GM19324 (cell line): ENCODE measurements around the gene BUD23.
A peak's percentile ranks its signal among the peaks of the same experiment; 100 is the strongest.
"Not testable (repeated sequence)": the region's sequence is repeated elsewhere in the genome, so short reads cannot be mapped to it uniquely, and the experiment has no call there.

Experiments used
- ATAC-seq: cut with Tn5 transposase; IDR thresholded peaks from one replicate; pipeline ENCODE4 v1.9.1; 2021; ENCODE audit warnings: mild to moderate bottlenecking, moderate library complexity; ENCODE audit not compliant: unreplicated experiment, low FRiP score

The BUD23 gene

DNA sequence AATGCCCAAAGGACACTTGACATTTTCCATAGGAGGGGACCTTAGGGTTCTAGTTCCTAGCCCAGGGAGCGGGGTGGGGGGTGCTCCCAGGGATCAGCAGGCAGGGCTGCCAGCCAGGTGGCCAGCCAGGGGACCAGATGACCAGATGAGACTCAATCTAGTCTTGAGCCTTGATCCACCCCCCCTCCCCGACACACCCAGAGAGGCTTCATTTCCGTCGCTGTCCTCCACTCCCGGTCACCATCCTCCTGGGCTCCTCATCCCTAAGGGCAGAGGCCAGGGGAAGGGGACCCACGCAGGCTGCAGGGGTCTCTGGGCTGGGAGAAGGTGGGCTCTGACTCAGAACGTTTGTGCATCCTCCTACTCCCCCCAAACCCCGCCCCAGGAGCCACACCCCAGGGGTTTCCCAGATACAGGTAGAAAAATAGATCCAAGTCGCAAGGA is 35.1 kb downstream of the BUD23 start:
- no peak for ATAC-seq

- peak; percentile 68 for ATAC-seq
Measured at GRCh38 chr7:73718905-73719805, 35.8 kb downstream of the BUD23 start, which contains the start of gene STX1A. STX1A (minus strand) TSS chr7:73719669; CDS start chr7:73719631, 38 bp downstream.

- ATAC-seq = no peak
Measured at GRCh38 chr7:73719806-73720169, 36.4 kb downstream of the BUD23 start.

- not testable (repeated sequence) for ATAC-seq
Measured at GRCh38 chr7:73720443-73720842, 37.0 kb downstream of the BUD23 start.

- ATAC-seq = no peak
Measured at GRCh38 chr7:73721377-73721817, 38.0 kb downstream of the BUD23 start.

- not testable (repeated sequence) for ATAC-seq
Measured at GRCh38 chr7:73722182-73722581, 38.8 kb downstream of the BUD23 start.

DNA sequence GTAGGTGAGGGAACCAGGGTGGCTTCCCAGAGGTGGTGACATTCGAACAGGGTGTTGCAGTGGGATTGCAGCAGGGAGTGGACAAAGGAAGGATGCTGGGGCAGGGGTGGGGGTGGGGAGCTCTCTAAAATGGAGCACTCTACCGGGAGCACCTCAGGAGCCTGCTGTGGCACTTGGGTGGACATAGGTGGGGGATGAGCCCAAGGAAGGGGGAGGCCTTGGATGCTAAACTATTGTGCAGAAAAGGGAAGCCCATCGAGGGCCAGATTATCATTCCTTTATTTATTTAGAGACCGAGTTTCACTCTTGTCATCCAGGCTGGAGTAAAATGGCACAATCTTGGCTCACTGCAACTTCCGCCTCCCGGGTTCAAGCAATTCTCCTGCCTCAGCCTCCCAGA is 39.4 kb downstream of the BUD23 start:
- ATAC-seq = no peak

DNA sequence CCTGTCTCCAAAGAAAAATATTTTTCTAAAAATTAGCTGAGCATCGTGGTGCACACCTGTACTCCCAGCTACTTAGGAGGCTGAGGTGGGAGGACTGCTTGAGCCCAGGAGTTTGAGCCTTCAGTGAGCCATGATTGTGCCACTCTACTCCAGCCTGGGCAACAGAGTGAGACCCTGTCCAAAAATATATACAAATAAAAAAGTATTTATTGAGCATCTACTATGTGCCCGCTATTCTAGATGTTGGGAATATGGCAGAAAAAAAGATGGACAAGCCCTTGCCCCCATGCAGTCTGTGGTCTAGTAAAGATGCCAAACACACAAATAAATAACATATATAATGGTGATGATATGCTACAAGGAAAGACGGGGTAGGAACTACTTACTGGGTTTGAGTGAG is 40.4 kb downstream of the BUD23 start:
- ATAC-seq = no peak

GRCh38 chr7:73726083-73726466 is 42.7 kb downstream of the BUD23 start:
- peak; percentile 24 for ATAC-seq

- ATAC-seq = no peak
Measured at GRCh38 chr7:73727952-73728351, 44.6 kb downstream of the BUD23 start.

DNA sequence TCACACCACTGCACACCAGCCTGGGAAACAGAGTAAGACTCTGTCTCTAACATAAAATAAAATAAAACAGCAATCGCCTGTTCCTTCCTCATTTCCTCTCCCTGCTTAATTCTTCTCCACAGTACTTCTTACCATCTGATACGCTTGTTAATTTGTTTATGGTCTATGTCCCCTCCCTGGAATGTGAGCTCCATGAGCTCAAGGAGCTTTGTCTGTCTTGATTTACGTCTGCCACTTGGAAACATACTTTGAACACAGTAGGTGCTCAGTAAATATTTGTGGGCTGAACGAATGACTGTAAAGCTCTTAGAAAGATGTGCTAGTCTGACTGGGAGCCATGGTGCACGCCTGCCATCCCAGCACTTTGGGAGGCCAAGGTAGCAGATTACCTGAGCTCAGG is 45.2 kb downstream of the BUD23 start:
- no peak for ATAC-seq

DNA sequence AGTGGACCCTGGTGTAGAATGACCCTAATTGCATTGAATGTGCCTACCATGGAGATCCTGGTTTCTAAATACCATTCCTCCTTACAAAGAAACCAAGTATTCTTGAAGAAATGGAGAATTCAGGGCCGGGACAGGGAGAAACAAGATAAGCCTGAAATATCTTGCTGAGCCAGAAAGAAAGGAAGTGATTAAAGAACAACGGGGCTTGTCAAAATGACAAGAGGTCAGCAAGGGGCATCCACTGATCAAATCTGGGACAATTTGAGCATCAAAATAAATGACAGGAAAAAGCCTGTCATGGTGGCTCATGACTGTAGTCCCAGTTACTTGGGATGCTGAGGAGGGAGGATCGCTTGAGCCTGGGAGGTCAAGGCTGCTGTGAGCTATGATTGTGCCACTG is 47.1 kb downstream of the BUD23 start:
- no peak for ATAC-seq

- ATAC-seq = no peak
Measured at GRCh38 chr7:73732397-73732796, 49.0 kb downstream of the BUD23 start.

GRCh38 chr7:73734619-73735527 is 51.5 kb downstream of the BUD23 start:
- ATAC-seq = peak; percentile 28

- ATAC-seq = no peak
Measured at GRCh38 chr7:73735528-73735905, 52.1 kb downstream of the BUD23 start.

DNA sequence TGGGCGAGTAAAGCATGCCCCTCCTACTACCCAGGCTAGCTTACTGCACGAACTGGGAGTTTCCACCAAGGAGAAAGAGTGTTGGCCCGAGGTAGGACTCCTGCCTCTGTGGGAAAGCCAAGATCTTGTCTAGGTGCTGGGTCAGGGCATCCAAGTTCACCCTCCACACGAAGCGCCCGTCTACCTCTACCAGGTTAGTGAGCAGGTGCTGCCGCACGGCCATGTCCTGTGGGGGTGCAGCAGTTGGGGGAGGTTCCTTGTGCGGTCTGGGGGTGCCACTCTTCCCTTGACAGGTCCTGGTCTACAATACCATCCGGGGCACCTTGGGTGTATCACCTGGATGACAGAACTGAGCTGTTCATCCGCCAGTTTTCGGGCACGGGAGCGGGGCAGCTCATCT is 53.5 kb downstream of the BUD23 start:
- no peak for ATAC-seq

- ATAC-seq = no peak
Measured at GRCh38 chr7:73737491-73738219, 54.3 kb downstream of the BUD23 start.

DNA sequence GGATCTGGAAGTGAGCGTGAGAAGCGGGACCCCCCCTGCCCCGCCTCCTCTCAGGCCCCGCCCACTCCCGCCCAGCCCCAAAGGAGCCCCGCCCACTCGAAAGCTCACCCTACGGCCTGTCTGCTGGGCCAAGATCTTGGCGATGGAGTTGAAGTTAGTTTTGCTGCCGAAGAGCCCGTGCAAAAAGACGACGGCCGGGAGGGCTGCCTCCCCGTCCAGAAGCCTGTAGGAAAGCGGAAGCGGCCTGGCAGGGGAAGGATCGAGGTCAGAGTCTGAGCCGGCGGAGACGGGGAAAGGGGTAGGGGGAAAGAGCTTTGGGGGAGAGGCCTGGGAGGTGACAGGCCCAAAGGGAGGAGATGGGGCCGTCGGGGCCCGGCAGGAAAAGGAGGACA is 54.8 kb downstream of the BUD23 start:
- peak; percentile 1 for ATAC-seq

DNA sequence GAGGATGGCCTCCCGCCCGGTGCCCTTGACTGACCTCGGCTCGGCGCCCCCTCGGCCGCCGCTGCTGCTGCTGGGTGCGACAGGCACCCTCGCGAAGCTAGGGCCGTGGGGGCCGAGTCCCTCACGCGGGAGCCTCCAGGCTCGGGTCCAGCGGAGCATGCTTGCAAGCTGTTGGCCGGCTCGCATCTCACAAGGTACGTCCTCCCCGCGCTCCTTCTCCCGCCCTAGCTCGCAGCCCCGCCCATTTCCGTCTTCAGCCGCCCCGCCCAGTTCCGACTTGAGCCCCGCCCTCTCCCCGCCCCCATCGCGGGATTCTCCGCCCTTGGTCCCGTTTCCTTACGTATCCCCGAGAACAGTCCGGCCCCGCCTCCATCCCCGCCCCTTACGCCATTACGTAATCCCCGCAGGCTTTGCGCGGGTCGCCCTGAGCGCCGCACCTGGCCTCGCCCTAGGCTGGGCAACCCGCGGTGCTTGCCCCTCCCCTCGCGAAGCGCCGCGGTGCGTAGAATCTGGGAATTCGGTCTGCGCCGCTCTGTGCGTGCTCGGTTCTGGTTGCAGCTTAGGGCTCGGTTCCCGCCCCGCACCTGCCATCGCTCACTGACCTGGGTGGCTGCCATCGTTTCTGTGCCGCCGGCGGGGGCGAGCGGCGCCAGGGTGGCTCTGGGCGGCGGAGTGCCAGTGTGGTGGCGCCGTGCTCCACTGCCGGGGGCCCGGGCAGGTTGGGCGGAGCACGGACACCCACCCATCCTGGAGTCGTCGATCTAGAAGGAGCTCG is 55.4 kb downstream of the BUD23 start, which contains the start of gene ABHD11:
ABHD11 (minus strand) TSS at position 191 of the 775 bp plus-strand sequence; CDS start at position 159, 32 bp downstream.
- peak; percentile 93 for ATAC-seq

DNA sequence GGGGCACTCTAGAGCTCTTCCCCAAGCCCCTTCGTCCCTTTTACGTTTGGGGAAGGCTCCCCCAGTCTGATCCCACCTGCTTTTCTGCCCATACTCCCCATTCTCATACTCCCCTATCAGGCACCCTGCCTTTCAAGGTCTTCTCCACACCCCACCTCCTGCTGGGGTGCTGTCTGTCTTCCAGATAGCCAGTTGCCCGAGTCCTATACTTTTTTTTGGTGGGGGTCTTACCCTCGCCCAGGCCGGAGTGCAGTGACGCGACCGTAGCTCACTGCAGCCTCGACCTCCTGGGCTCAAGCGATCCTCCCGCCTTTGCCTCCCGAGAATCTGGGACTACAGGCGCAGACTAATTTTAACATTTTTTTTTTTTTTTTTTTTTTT is 56.0 kb downstream of the BUD23 start:
- ATAC-seq = no peak
